CD4-positive, alpha-beta T cell treated with Interleukin-4 for 1 hour (primary cell): ENCODE results near the gene PVRIG.
"Not testable (repeated sequence)": the region's sequence is repeated elsewhere in the genome, so short reads cannot be mapped to it uniquely, and the experiment has no call there.

Experiments used
- DNase-seq, 2 donors: peaks; one replicate each; pipeline ENCODE4 v3.0.0-alpha.2; 2020 to 2022

Gene PVRIG

GRCh38 chr7:100243385-100243784, 23.6 kb downstream of the PVRIG start:
- peak; percentile 45 to 54 for DNase-seq

- not testable (repeated sequence) for DNase-seq
Observed at GRCh38 chr7:100244988-100245605, 25.3 kb downstream of the PVRIG start.

- DNase-seq = not testable (repeated sequence)
Observed at GRCh38 chr7:100246121-100246864, 26.5 kb downstream of the PVRIG start.

GRCh38 chr7:100246865-100247137, 27.1 kb downstream of the PVRIG start:
- DNase-seq = not testable (repeated sequence)

- no peak for DNase-seq
Observed at GRCh38 chr7:100247152-100247757, 27.5 kb downstream of the PVRIG start.

- DNase-seq = no peak
Observed at GRCh38 chr7:100248483-100248882, 28.7 kb downstream of the PVRIG start.

GRCh38 chr7:100257017-100257416, 37.3 kb downstream of the PVRIG start:
- DNase-seq = no peak

- DNase-seq = not testable (repeated sequence)
Observed at GRCh38 chr7:100259984-100260383, 40.2 kb downstream of the PVRIG start.

GRCh38 chr7:100262896-100263295, 43.1 kb downstream of the PVRIG start:
- DNase-seq = not testable (repeated sequence)

GRCh38 chr7:100264223-100264622, 44.5 kb downstream of the PVRIG start:
- DNase-seq = not testable (repeated sequence)

GRCh38 chr7:100264669-100265165, 45.0 kb downstream of the PVRIG start:
- not testable (repeated sequence) for DNase-seq

GRCh38 chr7:100265851-100266250, 46.1 kb downstream of the PVRIG start:
- not testable (repeated sequence) for DNase-seq

GRCh38 chr7:100266576-100267354, 47.0 kb downstream of the PVRIG start:
- no peak for DNase-seq

GRCh38 chr7:100267648-100268047, 47.9 kb downstream of the PVRIG start:
- DNase-seq = no peak

- DNase-seq = not testable (repeated sequence)
Observed at GRCh38 chr7:100268882-100269281, 49.1 kb downstream of the PVRIG start.

GRCh38 chr7:100269306-100270045, 49.7 kb downstream of the PVRIG start:
- DNase-seq = not testable (repeated sequence)

GRCh38 chr7:100270046-100270918, 50.5 kb downstream of the PVRIG start:
- not testable (repeated sequence) for DNase-seq
